22Rv1 (cell line): ENCODE results near the gene SPDYC.

ENCODE experiments used
- H3K27ac ChIP-seq: fragments of 450-650 bp; 2 replicates; pipeline ENCODE4 v1.5.1; 2017
- CTCF ChIP-seq: fragments of 450-650 bp; IDR thresholded peaks from 2 replicates; pipeline ENCODE4 v1.5.1; 2017; ENCODE audit warnings: mild to moderate bottlenecking
- ZFX ChIP-seq: fragments of 450-650 bp; IDR thresholded peaks from 2 replicates; pipeline ENCODE4 v1.6.1; 2017; ENCODE audit warnings: antibody characterized with exemption, borderline replicate concordance

SPDYC gene

GRCh38 chr11:65163684-65164083 lies 6.3 kb upstream of the SPDYC start:
- no peak for TF ChIP-seq ZFX
- TF ChIP-seq CTCF: no peak
- no peak overlapping the region for H3K27ac ChIP-seq

- TF ChIP-seq ZFX (no peak), CTCF (no peak)
- H3K27ac ChIP-seq: no peak overlapping the region
These were observed 4.4 kb upstream of the SPDYC start for GRCh38 chr11:65165410-65166317.

- no peak for TF ChIP-seq ZFX
- TF ChIP-seq CTCF: no peak
- H3K27ac ChIP-seq: no peak overlapping the region
These were observed 3.1 kb upstream of the SPDYC start for GRCh38 chr11:65166893-65167292.

GRCh38 chr11:65167656-65168055 lies 2.4 kb upstream of the SPDYC start:
- no peak for TF ChIP-seq ZFX
- no peak for TF ChIP-seq CTCF
- H3K27ac ChIP-seq: no peak overlapping the region

- TF ChIP-seq ZFX (no peak), CTCF (no peak)
- H3K27ac ChIP-seq: no peak overlapping the region
These were observed 830 bp upstream of the SPDYC start for GRCh38 chr11:65169164-65169641.

GRCh38 chr11:65172600-65172999 lies 2.6 kb downstream of the SPDYC start:
- TF ChIP-seq ZFX (no peak), CTCF (no peak)
- no peak overlapping the region for H3K27ac ChIP-seq

GRCh38 chr11:65174571-65175010 lies 4.6 kb downstream of the SPDYC start:
- peak overlapping the region; percentile 62 for H3K27ac ChIP-seq
